ENCODE data around the gene KCND3.

The KCND3 gene

DNA sequence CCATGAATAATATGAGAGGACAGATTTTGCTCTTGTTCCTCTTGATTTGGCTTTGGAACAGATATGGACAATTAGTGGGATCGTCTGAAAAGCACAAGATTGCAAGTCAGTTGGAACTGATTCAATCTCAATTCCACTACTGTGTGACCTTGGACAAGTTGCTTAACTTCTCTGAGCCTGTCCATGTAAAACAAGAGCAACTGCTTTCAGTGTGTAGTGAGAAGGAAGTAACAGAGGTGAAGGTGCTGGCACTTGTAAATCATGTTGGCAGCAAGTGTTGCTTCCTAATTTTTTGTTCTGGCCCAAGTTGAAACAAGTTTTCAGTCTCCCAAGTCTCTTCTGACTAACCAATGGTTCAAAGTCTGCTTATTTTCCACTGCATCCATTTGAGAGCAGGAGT is 265.6 kb downstream of the KCND3 start:
- WGBS, 2 donors (ENCODE audit: extremely low coverage in 2 of 2, insufficient read length in 2 of 2, insufficient replicate concordance in 1 of 2): no CpG with 5 or more reads among the region's 1 CpG
- no peak for DNase-seq (ENCODE audit: low spot score)
- Histone ChIP-seq H3K14ac (ENCODE audit: low read length) (no peak overlapping the region), H2BK5ac (ENCODE audit: low read length) (no peak overlapping the region), H3K27me3 (ENCODE audit: control insufficient read depth in 3 of 3, insufficient read depth in 3 of 3, low read depth in 1 of 3, low read length in 3 of 3) (no peaks in the 10 kb centered on the region), H3K18ac (ENCODE audit: low read length) (no peak overlapping the region), H3K79me1 (ENCODE audit: low read depth, low read length) (peaks cover 1% of the 10 kb centered on the region), H3K4me2 (ENCODE audit: insufficient read depth, low read length, poor library complexity, severe bottlenecking) (no peak overlapping the region), H2AK5ac (ENCODE audit: low read depth, low read length) (no peak overlapping the region), H3K4ac (ENCODE audit: low read length) (no peak overlapping the region), H3K4me3 (ENCODE audit: low read length in 2 of 2) (no peak overlapping the region), H2BK15ac (ENCODE audit: low read length) (no peak overlapping the region), H4K91ac (ENCODE audit: low read depth, low read length, poor library complexity) (no peak overlapping the region), H3K9me3 (replicated peaks in 1 of 2; ENCODE audit: control insufficient read depth in 2 of 2, insufficient read depth in 1 of 2, low read depth in 1 of 2, low read length in 2 of 2) (no peaks in the 10 kb centered on the region), H4K8ac (ENCODE audit: low read depth, low read length) (no peak overlapping the region), H3K9ac (ENCODE audit: low read depth, low read length, poor library complexity) (no peak overlapping the region), H3K27ac (replicated peaks; ENCODE audit: low read length) (no peak overlapping the region), H3K4me1 (ENCODE audit: control insufficient read depth in 2 of 2, insufficient read depth in 1 of 2, low read depth in 1 of 2, low read length in 2 of 2) (peaks cover 5 to 19% of the 10 kb centered on the region in 2 donors), H3K36me3 (replicated peaks in 1 of 2; ENCODE audit: control insufficient read depth in 2 of 2, insufficient read depth in 2 of 2, low read length in 2 of 2) (peaks cover 0 to 11% of the 10 kb centered on the region in 2 donors), H3K23ac (ENCODE audit: low read depth, low read length, poor library complexity) (no peak overlapping the region), H2BK120ac (ENCODE audit: low read depth, low read length) (no peak overlapping the region), H2BK12ac (ENCODE audit: low read length) (no peak overlapping the region), H2AFZ (ENCODE audit: low read length) (no peak overlapping the region)

- Histone ChIP-seq H3K18ac (ENCODE audit: low read length) (no peak overlapping the region), H3K4ac (ENCODE audit: low read length) (no peak overlapping the region), H3K23ac (ENCODE audit: low read depth, low read length, poor library complexity) (no peak overlapping the region), H2AK5ac (ENCODE audit: low read depth, low read length) (no peak overlapping the region), H3K36me3 (replicated peaks in 1 of 2; ENCODE audit: control insufficient read depth in 2 of 2, insufficient read depth in 2 of 2, low read length in 2 of 2) (peaks cover 0 to 11% of the 10 kb centered on the region in 2 donors), H3K4me1 (ENCODE audit: control insufficient read depth in 2 of 2, insufficient read depth in 1 of 2, low read depth in 1 of 2, low read length in 2 of 2) (peaks cover 5 to 18% of the 10 kb centered on the region in 2 donors), H3K4me2 (ENCODE audit: insufficient read depth, low read length, poor library complexity, severe bottlenecking) (no peak overlapping the region), H4K91ac (ENCODE audit: low read depth, low read length, poor library complexity) (no peak overlapping the region), H2BK15ac (ENCODE audit: low read length) (no peak overlapping the region), H2BK12ac (ENCODE audit: low read length) (peak overlapping the region; percentile 10), H3K27me3 (ENCODE audit: control insufficient read depth in 3 of 3, insufficient read depth in 3 of 3, low read depth in 1 of 3, low read length in 3 of 3) (no peaks in the 10 kb centered on the region), H3K79me1 (ENCODE audit: low read depth, low read length) (no peaks in the 10 kb centered on the region), H3K4me3 (ENCODE audit: low read length in 2 of 2) (no peak overlapping the region), H3K9me3 (replicated peaks in 1 of 2; ENCODE audit: control insufficient read depth in 2 of 2, insufficient read depth in 1 of 2, low read depth in 1 of 2, low read length in 2 of 2) (no peaks in the 10 kb centered on the region), H2AFZ (ENCODE audit: low read length) (no peak overlapping the region), H4K8ac (ENCODE audit: low read depth, low read length) (no peak overlapping the region), H3K14ac (ENCODE audit: low read length) (no peak overlapping the region), H3K27ac (replicated peaks; ENCODE audit: low read length) (no peak overlapping the region), H2BK120ac (ENCODE audit: low read depth, low read length) (no peak overlapping the region), H2BK5ac (ENCODE audit: low read length) (no peak overlapping the region), H3K9ac (ENCODE audit: low read depth, low read length, poor library complexity) (no peak overlapping the region)
- DNase-seq (ENCODE audit: low spot score): no peak
- WGBS, 2 donors (ENCODE audit: extremely low coverage in 2 of 2, insufficient read length in 2 of 2, insufficient replicate concordance in 1 of 2): no CpG with 5 or more reads among the region's 7 CpGs
Observed at GRCh38 chr1:111723091-111723806, 266.2 kb downstream of the KCND3 start.

GRCh38 chr1:111720977-111721786 is 268.3 kb downstream of the KCND3 start:
- Histone ChIP-seq H2AFZ (ENCODE audit: low read length) (no peak overlapping the region), H2BK5ac (ENCODE audit: low read length) (no peak overlapping the region), H2BK12ac (ENCODE audit: low read length) (no peak overlapping the region), H3K27me3 (ENCODE audit: control insufficient read depth in 3 of 3, insufficient read depth in 3 of 3, low read depth in 1 of 3, low read length in 3 of 3) (no peaks in the 10 kb centered on the region), H2BK120ac (ENCODE audit: low read depth, low read length) (no peak overlapping the region), H3K79me1 (ENCODE audit: low read depth, low read length) (no peaks in the 10 kb centered on the region), H3K23ac (ENCODE audit: low read depth, low read length, poor library complexity) (no peak overlapping the region), H3K36me3 (replicated peaks in 1 of 2; ENCODE audit: control insufficient read depth in 2 of 2, insufficient read depth in 2 of 2, low read length in 2 of 2) (no peaks in the 10 kb centered on the region), H4K91ac (ENCODE audit: low read depth, low read length, poor library complexity) (no peak overlapping the region), H3K4me2 (ENCODE audit: insufficient read depth, low read length, poor library complexity, severe bottlenecking) (no peak overlapping the region), H4K8ac (ENCODE audit: low read depth, low read length) (no peak overlapping the region), H3K18ac (ENCODE audit: low read length) (no peak overlapping the region), H3K9me3 (replicated peaks in 1 of 2; ENCODE audit: control insufficient read depth in 2 of 2, insufficient read depth in 1 of 2, low read depth in 1 of 2, low read length in 2 of 2) (no peaks in the 10 kb centered on the region), H3K4me1 (ENCODE audit: control insufficient read depth in 2 of 2, insufficient read depth in 1 of 2, low read depth in 1 of 2, low read length in 2 of 2) (peaks cover 5 to 15% of the 10 kb centered on the region in 2 donors), H2AK5ac (ENCODE audit: low read depth, low read length) (no peak overlapping the region), H2BK15ac (ENCODE audit: low read length) (no peak overlapping the region), H3K9ac (ENCODE audit: low read depth, low read length, poor library complexity) (no peak overlapping the region), H3K4me3 (ENCODE audit: low read length in 2 of 2) (no peak overlapping the region), H3K4ac (ENCODE audit: low read length) (no peak overlapping the region), H3K14ac (ENCODE audit: low read length) (no peak overlapping the region), H3K27ac (replicated peaks; ENCODE audit: low read length) (no peak overlapping the region)
- no CpG with 5 or more reads among the region's 10 CpGs for WGBS, 2 donors (ENCODE audit: extremely low coverage in 2 of 2, insufficient read length in 2 of 2, insufficient replicate concordance in 1 of 2)
- no peak for DNase-seq (ENCODE audit: low spot score)

All from neuronal stem cell (in vitro differentiated cells).